Suprapubic skin (tissue), 4 donors: ENCODE results near the gene CDH4. TPM values are rescaled to one million over a fixed set of nuclear protein-coding genes. Genes with fewer than 3 reads are reported as not detected.

Source experiments
- DNase-seq, 2 donors: peaks; one replicate each; pipeline ENCODE4 v3.0.0-alpha.2; 2019; ENCODE audit warnings: low spot score in 2 of 2
- H3K27ac ChIP-seq: fragments of 200-600 bp; sonication (generic); one replicate; pipeline ENCODE4 v1.5.1; 2019
- H3K27me3 ChIP-seq: fragments of 200-600 bp; sonication (generic); one replicate; pipeline ENCODE4 v1.5.1; 2019
- H3K36me3 ChIP-seq: fragments of 200-600 bp; sonication (generic); one replicate; pipeline ENCODE4 v1.5.1; 2019
- H3K4me1 ChIP-seq: fragments of 200-600 bp; sonication (generic); one replicate; pipeline ENCODE4 v1.5.1; 2019
- H3K4me3 ChIP-seq: fragments of 200-600 bp; sonication (generic); one replicate; pipeline ENCODE4 v1.5.1; 2019; ENCODE audit warnings: mild to moderate bottlenecking
- H3K9me3 ChIP-seq: fragments of 200-600 bp; sonication (generic); one replicate; pipeline ENCODE4 v1.5.1; 2019
- CTCF ChIP-seq, 2 donors: fragments of 200-600 bp in 1 of 2; fragments of 450-650 bp in 1 of 2; sonication (generic) in 1 of 2; IDR thresholded peaks; one replicate each; pipeline ENCODE4 v1.5.1; 2016 to 2019; ENCODE audit warnings: antibody characterized with exemption in 2 of 2, mild to moderate bottlenecking in 1 of 2, moderate library complexity in 1 of 2
- EP300 ChIP-seq: sonication (generic); formaldehyde crosslinking; IDR thresholded peaks from one replicate; pipeline ENCODE4 v1.6.1; 2017; ENCODE audit warnings: antibody characterized with exemption
- POLR2A ChIP-seq, 2 donors: fragments of 450-650 bp; IDR thresholded peaks; one replicate each; pipeline ENCODE4 v1.6.1; 2017; ENCODE audit warnings: antibody characterized with exemption in 2 of 2, mild to moderate bottlenecking in 2 of 2, moderate library complexity in 2 of 2
- POLR2AphosphoS5 ChIP-seq, 3 donors: sonication (generic); formaldehyde crosslinking; IDR thresholded peaks; one replicate each; pipeline ENCODE4 v1.6.1; 2017; ENCODE audit warnings: antibody characterized with exemption in 3 of 3
- WGBS: methylation state at CpG from one replicate; pipeline ENCODE4 v1.1.5; 2018; 5-methylcytosine and 5-hydroxymethylcytosine counted together
- total RNA-seq, 4 donors: library from RNA; depleted of rRNA; stranded (reverse); fragments of >200 nt; gene quantifications; one replicate each; pipeline ENCODE4 v1.1.0, GENCODE V29; 2016

Gene CDH4
- total RNA-seq, 4 donors from 2014 or later, result 0.91 to 5.9 (median 2.6) TPM

- Histone ChIP-seq H3K36me3 (no peaks in the 10 kb centered on the region), H3K9me3 (no peaks in the 10 kb centered on the region), H3K4me3 (no peak overlapping the region), H3K27ac (no peak overlapping the region), H3K4me1 (no peaks in the 10 kb centered on the region), H3K27me3 (peaks cover 55% of the 10 kb centered on the region)
- TF ChIP-seq POLR2A (IDR thresholded peaks at IDR 0.05), result no peak
- DNase-seq, result no peak
- 56% methylated on average over 31 of the region's 32 CpGs for WGBS
Measured at GRCh38 chr20:61882716-61883615, 630.9 kb downstream of the CDH4 start.

DNA sequence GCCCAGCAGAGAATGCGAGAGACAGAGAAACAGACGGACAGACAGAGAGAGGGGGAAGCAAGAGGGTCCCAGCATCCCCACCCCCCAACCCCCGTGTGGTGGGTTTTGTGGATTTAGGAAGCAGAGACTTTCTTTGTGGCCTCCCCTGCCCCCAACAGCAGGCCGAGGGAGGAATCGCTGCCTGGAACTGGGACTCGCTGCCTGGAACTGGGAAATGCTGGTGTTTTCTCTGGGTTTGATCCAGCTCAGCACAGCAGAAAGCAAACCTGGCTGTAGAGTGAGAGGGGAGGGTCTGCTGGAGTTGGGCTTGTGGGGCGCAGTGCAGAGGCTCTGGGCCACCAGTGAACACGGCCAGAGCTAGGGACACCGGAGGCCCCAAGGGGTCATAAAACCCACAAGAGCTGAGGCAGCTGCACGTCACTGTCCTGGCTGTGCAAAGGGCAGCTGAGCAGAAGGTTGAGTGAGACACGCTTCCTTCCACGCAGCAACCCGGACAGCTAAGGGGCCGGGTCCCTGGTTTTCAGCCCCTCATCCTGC, 631.9 kb downstream of the CDH4 start:
- no peak for DNase-seq
- Histone ChIP-seq H3K4me3 (no peak overlapping the region), H3K4me1 (no peaks in the 10 kb centered on the region), H3K27me3 (peaks cover 50% of the 10 kb centered on the region), H3K27ac (no peak overlapping the region), H3K9me3 (no peaks in the 10 kb centered on the region), H3K36me3 (no peaks in the 10 kb centered on the region)
- TF ChIP-seq POLR2AphosphoS5 (IDR thresholded peaks at IDR 0.05), result no peak
- TF ChIP-seq EP300, result no peak
- no peak for TF ChIP-seq CTCF (IDR thresholded peaks at IDR 0.05)
- no peak for TF ChIP-seq POLR2A (IDR thresholded peaks at IDR 0.05)
- WGBS, result 77% methylated on average over 4 of the region's 14 CpGs

GRCh38 chr20:61884571-61885389, 632.7 kb downstream of the CDH4 start:
- TF ChIP-seq CTCF (IDR thresholded peaks at IDR 0.05), result no peak
- TF ChIP-seq EP300, result no peak
- TF ChIP-seq POLR2AphosphoS5 (IDR thresholded peaks at IDR 0.05), result no peak
- no peak for TF ChIP-seq POLR2A (IDR thresholded peaks at IDR 0.05)
- Histone ChIP-seq H3K27ac (no peak overlapping the region), H3K4me3 (no peak overlapping the region), H3K36me3 (no peaks in the 10 kb centered on the region), H3K27me3 (peaks cover 50% of the 10 kb centered on the region), H3K4me1 (no peaks in the 10 kb centered on the region), H3K9me3 (no peaks in the 10 kb centered on the region)
- no peak for DNase-seq
- 80% methylated on average over 12 of the region's 25 CpGs for WGBS

GRCh38 chr20:61885759-61886715, 634.0 kb downstream of the CDH4 start:
- no peaks in the 10 kb centered on the region for H3K9me3 ChIP-seq
- H3K4me1 ChIP-seq, result no peaks in the 10 kb centered on the region
- TF ChIP-seq CTCF (IDR thresholded peaks at IDR 0.05) (no peak), POLR2AphosphoS5 (IDR thresholded peaks at IDR 0.05) (no peak), EP300 (no peak), POLR2A (IDR thresholded peaks at IDR 0.05) (no peak)
- no peak overlapping the region for H3K4me3 ChIP-seq
- no peaks in the 10 kb centered on the region for H3K36me3 ChIP-seq
- no peak for DNase-seq
- no peak overlapping the region for H3K27ac ChIP-seq
- H3K27me3 ChIP-seq, result peaks cover 47% of the 10 kb centered on the region
- 79% methylated on average over 15 of the region's 21 CpGs for WGBS
